CD4-positive, alpha-beta T cell treated with Interleukin-12 subunit alpha and Interleukin-12 subunit beta, for 1 hour (primary cell): ENCODE results near the gene CCDC122.
A peak's percentile ranks its signal among the peaks of the same experiment; 100 is the strongest.

Experiments used
- DNase-seq: peaks from one replicate; pipeline ENCODE4 v3.0.0-alpha.2; 2020

Gene CCDC122

DNA sequence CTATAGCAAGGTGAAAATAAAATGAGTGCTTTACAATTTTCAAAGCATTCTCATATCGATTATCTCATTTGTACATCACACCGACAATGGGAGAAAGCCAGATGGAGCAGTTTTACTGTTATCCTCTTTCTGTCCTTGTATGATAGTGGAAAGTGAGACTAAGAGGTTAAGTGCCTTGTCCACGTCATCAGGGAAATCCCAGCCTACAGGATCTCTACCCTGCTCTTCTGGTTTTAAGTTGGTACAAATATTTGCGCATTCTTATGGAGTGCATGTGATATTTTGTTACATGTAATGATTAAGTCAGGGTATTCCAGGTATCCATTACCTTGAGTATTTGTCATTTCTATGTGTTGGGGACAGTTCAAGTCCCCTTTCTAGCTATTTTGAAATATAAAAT, 80.3 kb downstream of the CCDC122 start:
- DNase-seq = no peak

DNA sequence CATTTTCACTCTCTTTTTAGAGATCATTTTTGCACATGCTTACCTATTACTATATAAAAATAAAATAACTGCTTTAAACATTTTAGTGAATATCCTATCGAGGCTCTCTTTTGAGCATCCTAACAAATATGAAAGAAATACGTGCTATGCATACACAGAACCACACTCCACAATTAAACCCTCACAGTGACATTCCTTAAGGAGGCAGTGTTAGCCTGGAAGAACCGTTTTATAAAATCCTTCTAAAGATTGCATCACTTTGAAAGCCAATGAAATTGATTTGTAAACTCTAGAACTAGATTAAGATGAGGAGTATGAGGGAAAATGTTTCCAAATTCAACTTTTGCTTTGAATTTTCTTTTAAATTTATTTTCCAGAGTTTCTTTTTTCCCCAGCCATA, 81.7 kb downstream of the CCDC122 start:
- DNase-seq = no peak

DNA sequence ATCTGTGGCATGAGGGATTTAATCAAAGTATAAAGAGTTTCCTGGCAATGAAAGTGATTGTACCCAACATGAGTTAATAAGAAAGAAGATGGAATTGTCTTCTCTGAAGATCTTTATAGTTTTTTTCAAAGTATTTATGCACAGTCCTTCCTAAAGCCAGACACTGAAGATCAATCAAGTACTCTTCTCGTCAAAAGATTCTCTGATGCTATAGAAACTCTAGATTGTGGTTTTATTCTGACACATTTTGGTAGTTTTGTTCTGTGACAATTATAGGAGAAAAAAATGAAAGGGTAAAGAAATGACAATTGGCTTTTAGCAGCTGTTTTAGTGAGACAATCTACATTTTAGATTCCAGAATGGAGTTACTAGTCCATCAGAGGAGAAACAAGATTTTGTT, 82.4 kb downstream of the CCDC122 start:
- DNase-seq = no peak

DNA sequence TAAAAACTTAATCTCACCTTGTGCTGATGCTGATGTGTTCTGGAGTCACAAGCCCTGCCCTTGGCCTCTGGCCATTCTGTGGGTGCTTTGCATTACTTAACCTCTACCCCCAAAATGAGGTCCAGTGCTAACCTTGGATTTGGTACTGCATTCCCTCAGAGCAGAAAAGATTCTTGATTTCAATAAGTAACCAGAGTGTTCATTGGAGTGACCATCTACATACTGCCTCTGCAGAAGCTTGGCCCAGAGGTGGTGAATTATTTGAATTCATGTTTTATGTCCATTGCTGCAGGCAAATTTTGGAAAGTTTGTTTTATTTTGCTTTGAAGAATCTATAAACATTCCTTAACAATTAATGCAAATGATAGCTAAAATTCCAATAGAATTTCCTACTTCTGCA, 85.1 kb downstream of the CCDC122 start:
- DNase-seq = no peak

DNA sequence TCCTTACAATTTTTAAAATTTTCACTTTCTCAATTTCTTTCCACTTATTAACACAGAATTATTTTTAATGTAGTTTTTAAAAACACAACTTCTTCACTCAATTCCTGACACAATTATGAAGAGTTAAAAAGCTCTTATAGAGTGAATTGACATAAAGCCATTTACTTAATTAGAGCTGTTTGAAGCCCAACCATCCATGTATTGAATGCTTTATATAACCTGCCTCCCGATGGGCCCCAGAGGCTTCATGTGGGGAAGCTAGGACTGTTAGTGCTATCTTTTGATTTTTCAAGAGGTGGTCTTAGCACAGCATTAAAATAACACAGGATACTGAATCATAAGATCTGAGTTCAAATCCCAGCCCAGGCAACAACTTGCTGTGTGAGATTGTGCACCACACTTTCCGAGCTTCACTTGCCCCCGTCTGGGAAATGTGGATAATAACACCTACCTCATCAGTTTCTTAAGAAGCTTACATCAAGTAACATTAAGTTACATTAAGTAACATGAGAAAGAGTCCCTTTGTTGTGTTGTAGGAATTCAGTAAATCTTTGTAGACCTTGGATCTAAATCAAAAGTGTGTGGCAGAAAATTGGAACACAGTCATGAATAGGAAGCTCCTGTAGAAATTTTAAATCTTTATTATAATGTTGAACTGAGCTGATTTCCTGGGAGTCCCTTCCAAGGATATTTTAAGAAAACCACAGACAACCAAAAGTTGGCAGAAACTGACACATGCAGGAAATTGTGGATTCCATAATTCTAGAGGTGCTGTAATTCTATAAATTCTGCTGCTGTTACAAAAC, 87.3 kb downstream of the CCDC122 start:
- no peak for DNase-seq

DNA sequence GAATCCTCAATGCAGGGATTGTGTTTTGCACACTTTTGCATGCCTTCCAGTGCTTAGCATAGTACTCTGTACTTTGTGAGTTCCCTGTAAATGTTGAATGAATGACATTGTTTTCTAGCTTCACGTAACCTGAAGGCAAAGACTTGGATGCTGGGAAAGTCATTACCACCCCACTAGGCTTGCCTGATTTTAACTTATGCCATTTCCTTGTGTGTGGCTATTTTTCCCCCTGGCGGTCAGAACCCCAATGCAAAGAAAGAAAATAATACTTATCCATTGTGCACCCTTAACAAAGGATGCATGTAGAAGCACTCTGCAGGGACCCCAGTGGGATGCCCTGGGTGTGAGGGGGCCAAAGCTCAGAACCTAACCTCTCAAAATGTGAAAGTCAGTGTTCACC, 91.5 kb downstream of the CCDC122 start:
- no peak for DNase-seq

DNA sequence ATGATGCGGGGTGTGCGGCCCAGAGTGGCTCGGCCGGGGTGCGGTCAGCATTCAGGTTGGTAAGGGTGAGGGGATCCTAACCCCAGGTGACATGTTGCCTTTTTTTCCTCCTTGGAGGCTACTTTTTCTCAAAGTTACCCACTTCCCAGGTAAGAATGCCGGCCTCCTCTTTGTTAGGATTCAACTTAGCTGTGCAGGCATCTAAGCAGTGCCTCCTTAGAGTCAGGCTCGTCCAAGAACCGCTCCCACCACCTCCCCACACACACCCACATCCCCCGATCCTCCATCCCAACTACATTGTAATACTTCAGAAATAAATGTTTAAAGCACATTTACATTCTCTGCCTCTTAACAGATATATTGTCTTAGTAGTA, 92.0 kb downstream of the CCDC122 start:
- DNase-seq = no peak

DNA sequence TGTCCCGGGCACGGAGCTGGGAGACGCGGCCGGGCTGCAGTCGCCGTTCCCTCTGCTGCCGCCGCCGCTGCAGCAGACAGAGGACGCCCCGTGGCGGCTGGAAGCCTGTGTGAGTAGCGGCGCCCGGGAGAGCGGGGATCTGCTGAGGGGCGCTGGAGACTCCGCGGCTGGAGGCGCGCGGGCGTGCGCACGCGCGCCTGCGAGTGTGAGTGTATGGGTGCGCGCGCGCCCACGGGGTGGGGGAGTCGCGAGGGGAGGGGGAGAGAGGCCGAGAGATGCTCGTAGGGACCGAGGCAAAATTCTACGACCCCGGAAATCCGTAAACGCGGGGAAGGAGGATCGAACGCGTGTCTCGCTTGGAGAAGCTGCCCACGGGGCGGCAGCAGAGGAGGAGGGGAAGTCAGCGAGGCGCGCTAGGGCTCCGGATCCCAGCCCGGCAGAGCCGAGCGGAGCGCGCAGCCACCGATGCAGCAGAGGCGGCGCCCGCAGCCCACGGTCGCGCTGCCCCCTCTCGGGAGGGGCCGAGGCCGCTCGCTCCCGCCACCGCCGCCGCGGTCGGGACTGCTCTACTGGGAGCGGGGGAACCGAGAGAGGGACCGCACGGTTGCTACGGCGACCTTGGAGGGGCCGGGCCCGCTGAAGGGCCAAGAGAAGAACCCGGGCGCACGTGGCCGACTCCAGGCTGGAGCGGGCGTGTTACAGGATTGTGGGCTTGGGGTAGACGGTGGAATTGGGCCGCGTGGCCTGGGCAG, 92.6 kb downstream of the CCDC122 start, which contains the start of gene ENOX1:
ENOX1 (minus strand) TSS at position 207 of the 752 bp plus-strand sequence.
- peak; percentile 8 for DNase-seq

DNA sequence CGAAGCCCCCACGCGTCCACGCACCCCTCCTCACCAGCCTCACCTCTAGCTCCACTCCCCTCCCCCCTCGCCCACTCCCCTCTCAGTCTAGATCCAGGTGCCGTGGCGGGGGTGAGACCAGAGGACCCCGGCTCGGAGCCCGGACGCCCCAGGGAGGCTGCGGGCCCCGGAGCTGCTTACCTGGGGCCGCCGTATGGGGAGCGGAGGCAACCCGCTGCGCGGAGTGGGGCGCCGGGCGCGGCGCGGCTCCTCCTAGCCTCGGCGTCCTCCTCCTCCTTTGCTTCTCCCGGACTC, 93.1 kb downstream of the CCDC122 start:
- no peak for DNase-seq
